HG02571 (cell line): ENCODE results near the gene TMEM179.

Experiments
- ATAC-seq: cut with Tn5 transposase; IDR thresholded peaks from one replicate; pipeline ENCODE4 v1.9.1; 2021; ENCODE audit warnings: mild to moderate bottlenecking, moderate library complexity; ENCODE audit not compliant: unreplicated experiment

Gene TMEM179

DNA sequence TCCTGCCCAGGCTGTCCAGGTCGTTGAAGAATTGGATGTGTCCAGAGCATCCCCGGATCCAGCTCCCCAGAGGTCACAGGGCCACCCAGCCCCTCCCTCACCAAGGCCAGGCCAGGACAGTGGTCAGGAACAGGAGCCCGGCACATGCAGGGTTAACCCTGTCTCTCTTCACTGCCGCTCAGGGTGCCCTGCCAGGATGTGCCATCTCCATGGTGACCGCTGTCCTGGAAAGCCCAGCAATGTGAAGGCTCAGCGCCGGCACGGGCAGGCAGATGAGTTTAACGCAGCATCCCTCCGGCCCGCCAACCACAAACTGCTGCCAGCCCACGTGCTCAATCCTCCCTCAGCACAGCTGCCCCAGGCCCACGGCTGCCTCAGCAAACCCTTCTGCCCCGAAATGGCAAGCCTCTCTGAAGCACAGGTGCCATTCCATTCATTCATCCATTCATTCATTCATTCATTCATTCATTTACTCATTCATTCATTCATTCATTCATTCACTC lies 4.4 kb downstream of the TMEM179 start:
- no peak for ATAC-seq

DNA sequence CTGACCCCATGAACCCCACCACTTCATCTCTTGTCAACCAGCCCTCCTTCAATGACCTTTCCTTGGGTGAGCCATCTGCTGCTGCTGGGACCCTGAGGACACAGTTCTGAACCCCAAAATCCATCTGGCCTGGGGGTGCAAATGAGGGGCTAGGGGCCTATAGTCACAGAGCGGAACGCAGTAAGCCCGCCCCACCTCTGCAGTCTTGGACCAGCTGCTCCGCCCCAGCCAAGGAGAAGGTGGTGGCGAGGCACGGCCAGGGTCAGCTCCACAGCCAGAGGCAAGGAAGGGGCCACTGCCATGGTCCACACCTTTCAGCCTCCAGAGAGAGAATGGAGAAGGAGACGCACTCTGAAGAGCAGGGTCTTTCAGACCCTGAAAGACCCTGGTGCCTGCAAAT lies 5.1 kb downstream of the TMEM179 start:
- no peak for ATAC-seq

DNA sequence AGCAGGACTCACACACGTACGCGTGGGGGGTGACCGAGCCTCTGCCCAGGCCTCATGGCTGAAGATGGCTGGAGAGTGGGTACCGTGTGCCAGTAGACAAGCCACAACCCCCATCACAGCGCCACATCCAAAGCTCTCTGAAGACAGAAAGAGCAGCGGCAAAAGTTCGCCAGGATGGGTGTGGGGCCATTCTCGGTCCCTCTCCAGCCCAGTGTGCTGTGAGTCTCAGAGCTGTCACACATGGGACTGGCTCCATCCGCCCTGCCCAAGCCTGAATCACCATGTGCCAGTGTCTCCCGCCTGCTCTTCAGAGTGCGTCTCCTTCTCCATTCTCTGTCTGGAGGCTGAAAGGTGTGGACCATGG lies 5.7 kb downstream of the TMEM179 start:
- ATAC-seq: no peak

DNA sequence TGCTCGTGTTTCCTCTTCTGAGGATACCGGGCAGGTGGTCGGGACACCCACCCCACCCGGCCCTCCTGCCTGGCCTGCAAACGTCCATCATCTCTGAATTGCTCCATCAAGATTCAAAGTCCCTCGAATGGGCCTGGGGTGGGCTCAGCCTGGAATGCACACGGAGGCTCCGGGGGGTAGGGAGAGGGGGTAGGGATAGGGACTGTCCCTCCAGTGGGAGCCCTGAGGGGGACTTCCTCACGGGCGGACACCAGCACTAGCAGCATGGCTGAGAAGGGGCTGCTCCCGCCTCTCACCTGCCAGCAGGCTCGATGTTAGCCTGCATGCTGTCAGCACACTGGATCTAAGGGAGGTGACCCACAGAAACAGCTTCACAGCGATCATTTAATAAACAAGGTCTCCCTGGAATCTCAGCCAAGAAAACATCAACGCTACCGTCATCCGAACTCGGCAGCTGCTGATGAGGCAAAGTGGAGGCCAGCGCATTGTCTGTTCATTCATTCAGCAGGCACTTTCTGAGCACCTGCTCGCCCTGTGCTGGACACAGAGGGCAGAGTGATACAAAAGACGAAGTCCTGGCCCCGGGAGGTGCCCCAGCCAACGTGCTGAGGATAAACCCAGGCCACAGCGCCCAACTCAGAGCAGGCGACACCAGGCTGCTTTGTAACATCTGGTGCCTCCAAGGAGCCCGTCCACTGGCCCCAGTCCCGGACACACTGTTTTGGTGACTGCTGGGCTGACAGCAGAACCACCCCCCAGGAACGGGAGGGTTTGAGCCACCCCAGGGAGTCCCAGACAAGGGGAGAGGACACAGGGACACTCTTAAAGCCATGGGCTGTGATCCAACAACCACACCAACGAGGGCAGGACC lies 6.3 kb downstream of the TMEM179 start:
- no peak for ATAC-seq

DNA sequence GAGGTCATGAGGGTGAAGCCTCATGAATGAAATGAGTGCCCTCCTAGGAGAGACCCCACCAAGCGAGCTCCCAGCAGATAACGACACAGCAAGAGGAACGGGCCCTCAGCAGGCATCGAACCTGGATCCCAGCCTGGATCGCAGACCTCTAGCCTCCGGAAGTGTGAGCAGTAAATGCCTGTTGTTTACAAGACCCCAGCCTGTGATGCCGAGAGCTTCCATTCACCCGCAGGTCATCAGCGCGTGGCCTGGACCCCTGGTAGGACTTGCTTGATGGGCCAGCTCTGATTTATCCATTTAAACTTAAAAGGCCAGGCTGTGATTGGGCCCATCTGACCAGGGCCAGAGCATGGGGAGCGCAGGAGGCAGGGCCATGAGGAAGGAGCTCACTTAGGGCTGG lies 7.0 kb downstream of the TMEM179 start:
- ATAC-seq: no peak

DNA sequence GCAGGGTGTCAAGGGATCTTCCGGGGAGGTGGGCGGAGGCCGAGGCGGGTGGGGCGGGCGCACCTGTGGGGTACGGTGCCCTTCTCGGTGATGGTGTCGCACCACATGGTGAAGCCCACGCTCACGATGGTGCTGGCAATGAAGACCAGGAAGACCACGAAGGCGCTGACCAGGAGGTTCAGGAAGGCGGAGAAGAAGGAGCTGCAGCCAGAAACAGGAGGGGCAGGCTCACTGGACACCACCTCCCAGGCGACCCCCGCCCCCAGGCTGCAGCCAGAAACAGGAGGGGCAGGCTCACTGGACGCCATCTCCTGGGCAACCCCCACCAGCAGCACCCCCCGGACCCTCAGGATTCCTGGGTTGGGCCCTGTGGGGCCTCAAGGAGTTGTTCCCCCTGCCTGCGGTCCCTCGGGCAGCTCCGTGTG lies 7.6 kb downstream of the TMEM179 start:
- ATAC-seq: no peak

DNA sequence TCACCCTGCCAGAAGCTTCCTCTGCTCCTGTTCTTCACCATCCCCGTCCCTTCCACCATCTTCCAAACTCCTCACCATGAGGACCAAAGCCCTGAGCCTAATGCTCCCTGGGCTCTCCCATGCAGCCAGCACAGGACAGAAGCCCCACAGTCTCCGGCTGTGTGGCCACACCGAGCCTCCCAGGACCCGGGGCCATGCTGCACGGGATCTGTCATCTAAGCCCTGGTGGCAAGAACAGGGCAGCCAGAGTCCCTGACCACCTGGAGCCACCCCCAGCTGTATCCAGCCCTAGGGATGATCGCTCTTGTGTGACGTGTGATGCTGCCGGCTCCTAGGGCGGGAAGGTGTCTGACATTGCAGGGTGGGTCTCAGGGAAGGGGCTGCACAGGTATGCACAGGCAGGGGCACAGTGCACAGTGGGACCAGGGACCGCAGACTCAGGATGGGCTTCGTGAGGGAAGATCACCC lies 8.1 kb downstream of the TMEM179 start:
- ATAC-seq: no peak

DNA sequence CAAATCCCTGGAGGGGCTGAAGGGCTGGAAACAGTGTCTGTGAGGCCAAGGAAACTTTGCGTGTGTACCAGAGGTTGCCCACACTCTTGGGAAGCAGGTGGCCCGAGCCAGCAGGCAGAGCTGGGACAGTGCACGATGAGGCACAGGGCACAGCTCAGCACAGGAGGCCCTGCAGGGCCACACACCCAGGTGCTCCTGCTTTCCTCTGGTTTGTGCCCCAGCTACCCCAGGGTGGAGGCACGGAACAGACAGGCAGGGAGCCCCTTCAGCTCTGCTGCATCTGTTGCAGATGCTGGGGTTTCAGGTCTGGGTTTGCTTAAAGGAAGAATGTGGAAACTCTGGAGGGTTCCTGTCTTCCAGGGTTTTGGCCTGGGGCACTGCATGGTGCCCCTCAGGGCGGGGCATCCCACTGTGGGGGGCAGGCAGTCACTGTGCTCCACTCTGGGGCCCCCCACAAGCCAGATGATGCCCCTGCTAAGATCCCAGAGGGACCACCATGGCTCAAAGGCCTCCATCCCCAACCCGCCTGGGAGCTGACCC lies 8.6 kb downstream of the TMEM179 start:
- ATAC-seq: no peak

DNA sequence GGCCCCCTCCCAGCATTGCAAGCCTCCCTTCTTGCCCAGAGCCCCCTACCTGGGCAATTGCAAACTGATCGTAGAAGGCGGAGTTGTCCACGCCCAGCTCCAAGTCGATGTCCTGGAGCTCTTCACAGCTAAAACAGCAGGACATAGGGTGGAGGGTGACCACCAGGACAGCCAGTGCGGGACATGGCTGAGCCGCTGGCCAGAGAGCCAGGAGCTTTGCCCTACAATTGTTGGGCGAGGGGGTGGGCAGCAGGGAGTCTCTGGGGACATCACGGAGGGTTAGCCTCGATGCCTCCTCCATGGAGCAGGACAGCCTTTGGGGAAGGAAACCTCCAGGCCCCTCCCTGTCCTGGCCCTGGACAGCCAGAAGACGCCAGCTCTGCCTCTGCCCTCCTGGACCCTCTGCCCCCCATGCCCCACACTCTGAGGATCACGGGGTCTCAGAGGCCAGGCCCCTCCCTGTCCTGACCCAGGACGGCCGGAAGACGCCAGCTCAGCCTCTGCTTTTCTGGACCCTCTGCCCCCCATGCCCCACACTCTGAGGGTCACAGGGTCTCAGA lies 9.4 kb downstream of the TMEM179 start:
- ATAC-seq: no peak

DNA sequence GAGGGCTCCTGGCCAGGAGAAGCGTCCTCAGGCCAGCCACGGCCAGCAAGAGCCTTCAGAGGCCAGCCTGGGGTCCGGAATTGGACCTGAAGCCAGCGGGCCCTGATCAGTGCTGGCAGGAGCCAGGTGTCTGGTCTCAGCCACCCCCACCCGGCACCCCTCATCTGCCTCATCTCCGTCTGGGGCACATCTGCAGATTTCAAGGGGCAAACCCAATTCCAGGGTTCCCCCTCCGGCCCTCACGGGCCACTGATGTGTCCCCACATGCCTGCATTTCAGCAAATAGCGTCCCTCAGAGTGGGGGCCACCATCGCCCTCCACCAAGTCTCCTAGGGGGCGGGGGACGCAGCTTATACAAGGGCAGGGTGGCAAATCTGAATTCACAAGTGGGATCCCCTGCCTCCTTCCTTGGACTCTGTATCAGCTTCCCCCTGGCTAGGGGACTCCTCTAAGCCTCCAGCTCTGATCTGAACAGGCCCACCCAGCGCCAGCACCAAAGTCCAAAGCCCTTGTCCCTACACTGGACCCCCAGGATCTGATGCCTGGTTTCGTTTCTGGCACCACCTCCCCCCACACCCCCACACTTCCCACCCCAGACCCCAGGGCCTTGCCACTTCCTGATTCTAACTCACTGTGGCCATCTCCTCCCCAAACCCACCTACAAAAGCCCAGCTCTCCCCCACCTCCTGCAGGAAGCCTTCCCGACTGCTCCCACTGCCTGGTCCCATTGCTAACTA lies 10.1 kb downstream of the TMEM179 start:
- no peak for ATAC-seq

DNA sequence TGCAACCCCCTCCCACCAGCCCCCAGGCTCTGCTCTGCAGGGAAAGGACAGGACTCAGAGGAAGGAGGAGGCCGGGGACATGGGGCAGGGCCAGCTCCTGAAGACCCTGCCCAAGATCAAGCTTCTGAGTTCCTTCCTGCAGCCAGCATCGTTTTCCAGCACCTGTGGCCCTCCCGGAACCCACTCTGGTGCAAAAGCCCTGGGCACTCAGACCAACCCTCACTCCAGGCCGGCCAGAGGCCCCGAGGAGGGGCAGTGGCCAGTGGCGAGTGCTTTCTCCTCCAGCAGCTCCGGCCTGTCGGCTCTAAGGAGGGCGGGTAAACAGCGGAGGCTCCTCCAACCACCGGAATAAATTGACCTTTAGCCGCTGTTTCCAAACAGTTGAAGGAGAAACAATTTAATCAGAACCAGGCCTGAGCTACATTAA lies 10.8 kb downstream of the TMEM179 start:
- no peak for ATAC-seq

DNA sequence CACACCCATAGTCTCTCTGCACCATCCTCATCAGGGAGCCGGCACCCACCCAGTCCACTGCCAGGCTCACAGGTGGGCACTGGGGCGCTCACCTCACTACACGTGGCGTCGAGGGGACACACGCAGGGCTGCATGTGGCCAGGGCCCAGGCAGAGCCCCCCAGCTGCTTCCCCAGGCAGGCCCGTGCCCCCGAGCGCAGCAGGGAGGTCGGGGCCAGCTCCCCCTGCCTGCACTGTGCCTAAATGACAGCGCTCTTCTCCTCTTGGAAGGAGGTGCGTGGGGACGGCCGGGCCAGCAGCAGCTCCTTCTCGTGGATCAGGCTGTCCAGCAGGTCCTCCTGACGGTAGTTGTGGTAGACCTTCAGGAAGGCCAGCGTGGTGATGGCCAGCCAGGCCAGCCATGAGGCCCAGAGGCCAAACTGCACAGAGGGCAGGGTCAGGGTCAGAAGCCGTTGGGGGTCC lies 11.3 kb downstream of the TMEM179 start:
- ATAC-seq: no peak

DNA sequence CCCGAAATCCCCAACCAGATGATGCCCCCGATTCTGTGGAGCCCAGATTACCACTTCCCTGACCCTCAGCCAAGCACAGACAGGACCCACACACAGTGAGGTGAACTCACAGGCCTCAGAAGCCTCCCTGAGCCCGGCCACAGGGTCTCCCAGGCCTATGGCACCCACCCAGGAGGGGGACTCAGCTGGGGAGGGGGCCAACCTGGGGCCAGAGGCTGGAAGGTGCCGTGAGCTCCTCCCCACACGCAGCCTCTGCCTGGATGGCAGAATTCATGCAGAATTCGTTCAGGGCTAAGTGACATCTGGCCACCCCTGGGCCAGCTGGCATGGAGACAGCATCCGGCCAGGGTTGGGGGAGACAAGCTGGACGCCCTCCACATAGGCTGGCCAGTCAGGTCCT lies 11.8 kb downstream of the TMEM179 start:
- ATAC-seq: no peak

DNA sequence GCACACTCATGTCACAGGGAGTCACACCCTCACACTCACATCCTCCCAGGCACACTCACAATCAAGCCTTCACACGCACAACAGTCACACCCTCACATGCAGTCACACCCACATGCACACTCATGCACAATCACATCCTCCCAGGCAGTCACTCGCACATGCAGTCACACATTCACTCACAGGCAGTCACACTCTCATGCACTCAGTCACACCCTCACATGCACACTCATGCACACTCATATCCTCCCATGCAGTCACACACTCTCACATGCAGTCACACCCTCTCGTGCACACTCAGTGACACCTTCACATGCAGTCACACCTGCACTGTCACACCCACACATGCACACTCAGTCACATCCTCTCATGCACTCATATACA lies 12.3 kb downstream of the TMEM179 start:
- ATAC-seq: no peak

DNA sequence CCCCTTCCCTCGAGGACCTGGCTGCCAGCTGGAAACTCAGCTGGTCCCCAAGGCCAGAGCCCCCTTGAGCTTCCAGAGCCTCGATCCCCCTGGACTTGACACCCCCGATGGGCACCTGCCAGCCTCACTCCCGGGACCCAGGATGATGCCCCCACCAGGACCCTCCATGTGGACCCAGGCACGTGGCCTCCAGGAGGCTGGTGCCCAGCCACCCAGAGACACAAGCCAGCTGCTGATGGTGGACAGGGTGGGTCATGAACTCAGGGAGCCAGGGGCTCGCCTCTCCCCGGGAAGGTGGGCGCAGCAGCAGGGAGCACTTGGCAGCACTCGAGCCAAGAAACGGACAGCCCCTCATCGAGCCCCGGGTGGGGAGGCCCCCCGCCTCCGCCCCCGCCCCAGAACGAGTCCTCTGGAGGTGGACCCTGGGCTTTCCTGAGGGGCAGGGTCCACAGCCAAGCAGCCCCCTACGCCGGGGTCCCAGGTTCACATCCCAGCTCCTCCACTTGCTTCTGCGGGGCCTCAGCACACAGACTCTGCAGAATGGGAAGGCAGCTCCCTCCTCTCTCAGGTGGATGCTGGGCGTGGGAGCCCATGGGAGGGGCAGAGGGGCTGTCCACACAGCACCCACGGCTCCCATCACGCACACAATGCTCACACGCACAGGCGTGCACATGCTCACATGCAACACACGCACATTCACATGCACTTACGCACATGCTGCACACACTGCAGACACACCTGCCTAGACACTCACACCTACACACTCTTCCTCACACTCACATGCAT lies 12.9 kb downstream of the TMEM179 start:
- no peak for ATAC-seq

DNA sequence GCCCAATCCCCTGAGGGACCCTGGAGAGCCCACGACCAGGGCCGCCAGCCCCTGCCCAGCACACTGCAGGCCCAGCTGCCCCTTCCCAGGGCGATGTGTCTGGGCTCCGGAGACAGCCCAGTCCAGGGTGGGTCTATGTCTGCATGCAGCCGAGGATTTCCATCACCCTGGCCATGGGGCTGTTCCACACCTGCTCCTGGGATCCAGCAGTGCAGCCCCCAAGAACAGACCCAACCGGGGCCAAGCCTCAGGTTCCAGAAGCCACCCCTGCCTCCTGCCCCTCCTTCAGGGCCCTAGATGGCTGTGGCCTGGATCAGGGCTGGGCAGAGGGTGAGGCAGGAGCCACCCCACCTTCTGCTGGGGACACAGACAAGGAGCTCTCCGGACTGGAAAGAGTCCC lies 13.5 kb downstream of the TMEM179 start:
- no peak for ATAC-seq

DNA sequence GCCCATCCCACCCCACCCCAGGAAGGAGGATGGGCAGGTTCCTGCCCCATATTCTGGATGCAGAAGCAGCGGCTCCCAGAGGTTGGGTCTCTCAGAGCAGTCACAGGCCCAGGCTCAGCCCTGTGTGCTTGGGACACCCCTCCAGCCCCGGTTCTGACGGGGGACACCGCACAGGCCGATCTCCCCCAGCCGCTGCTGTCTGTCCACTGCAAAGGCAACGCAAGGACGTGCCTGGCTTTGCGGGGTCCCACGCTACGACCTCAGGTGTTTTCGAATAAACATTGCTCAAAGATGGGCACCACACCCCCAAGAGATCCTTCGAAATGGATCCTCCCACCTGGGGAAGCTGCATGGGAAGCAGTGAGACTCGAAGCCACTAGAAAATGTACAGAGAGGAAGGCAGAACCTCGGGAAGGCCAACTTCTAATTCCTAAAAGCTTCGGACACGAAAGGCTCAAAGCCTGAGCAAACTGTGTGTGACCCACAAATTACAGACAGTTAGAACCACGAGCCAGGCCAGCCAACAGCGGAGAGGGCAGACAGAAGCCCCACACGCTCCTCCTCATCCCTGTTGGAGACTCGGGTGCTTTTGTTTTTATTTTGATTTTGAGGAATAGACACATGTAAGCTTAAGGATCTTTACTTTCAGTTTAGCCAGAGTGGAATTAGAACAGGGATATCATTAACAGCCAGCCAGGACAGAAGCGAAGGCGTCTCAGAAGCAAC lies 14.2 kb downstream of the TMEM179 start:
- no peak for ATAC-seq

DNA sequence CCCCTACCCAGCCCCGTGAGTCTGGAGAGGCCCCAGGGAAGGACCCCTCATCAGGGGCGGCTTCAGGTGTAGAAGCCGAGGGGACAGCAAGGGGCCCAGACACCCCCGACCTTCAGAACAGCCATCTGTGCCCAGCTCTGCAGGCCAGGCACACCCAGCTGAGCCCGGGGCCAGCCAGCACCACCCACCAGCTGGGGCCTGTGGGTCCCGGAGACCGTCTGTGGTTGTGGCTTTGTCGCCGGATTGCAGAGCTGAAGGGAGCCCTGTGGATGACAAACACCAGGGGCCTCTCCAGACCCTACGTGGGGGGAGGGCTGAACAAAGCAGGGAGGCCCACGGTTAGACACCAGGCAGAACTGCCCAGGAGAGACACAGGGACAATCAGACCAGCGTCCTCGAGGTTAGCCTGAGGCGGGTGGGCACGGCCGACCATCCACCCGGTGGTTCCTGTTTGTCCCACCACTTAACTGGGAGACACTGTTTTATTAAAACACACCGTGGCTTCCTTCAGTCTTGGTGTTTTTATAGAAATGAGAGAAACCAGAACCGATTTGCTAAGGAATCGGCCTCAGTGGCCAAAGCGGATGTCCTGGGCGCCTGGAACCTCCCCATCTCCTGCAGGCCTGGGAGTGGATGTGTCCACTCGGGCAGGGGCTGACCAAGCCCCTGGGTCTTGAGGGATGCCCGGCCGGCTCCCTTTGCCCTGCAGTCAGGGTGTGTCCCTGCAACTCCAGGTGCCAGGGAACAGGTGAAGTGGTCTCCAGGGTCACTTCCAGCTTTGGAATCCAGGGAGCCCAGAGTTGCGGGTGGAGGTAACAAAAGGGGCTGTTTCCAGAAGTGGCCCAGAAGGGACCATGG lies 15.0 kb downstream of the TMEM179 start:
- ATAC-seq: no peak
